ENCODE measurements around the gene MYBBP1A. TPM values are rescaled to one million over a fixed set of nuclear protein-coding genes. Genes with fewer than 3 reads are reported as not detected.
"Not testable (repeated sequence)": the region's sequence is repeated elsewhere in the genome, so short reads cannot be mapped to it uniquely, and the experiment has no call there.

Gene MYBBP1A
- total and polyA plus RNA-seq, 7 donors: 28.5 to 63.2 (median 41.0) TPM

GRCh38 chr17:4593021-4593421 lies 37.8 kb upstream of the MYBBP1A start:
- Histone ChIP-seq H3K27me3 (ENCODE audit: insufficient read depth in 3 of 3, low read length in 2 of 3) (no peaks in the 10 kb centered on the region), H3K27ac (peak overlapping the region; percentile 99), H3K9me3 (no peaks in the 10 kb centered on the region), H3K4me3 (peak overlapping the region; percentile 37), H3K36me3 (ENCODE audit: insufficient read depth in 1 of 2, low read depth in 1 of 2) (peaks cover 0 to 55% of the 10 kb centered on the region in 2 donors), H3K4me1 (peaks cover 79% of the 10 kb centered on the region)
- TF ChIP-seq CTCF (IDR thresholded peaks at IDR 0.05): no peak
- intact Hi-C loops (cut with DNase I): no loop called here
- ATAC-seq (no peak), DNase-seq (no peak)
- WGBS, 3 donors: 69 to 74% (median 71%) methylated on average over 14 of the region's 14 CpGs

GRCh38 chr17:4592240-4593005 lies 37.2 kb upstream of the MYBBP1A start:
- H3K27ac ChIP-seq: peak overlapping the region; percentile 99
- intact Hi-C loops (cut with DNase I): no loop called here
- WGBS, 3 donors: 49 to 69% (median 52%) methylated on average over 10 to 11 of the region's 11 CpGs
- H3K9me3 ChIP-seq: no peaks in the 10 kb centered on the region
- peaks cover 73% of the 10 kb centered on the region for H3K4me1 ChIP-seq
- peaks cover 0 to 51% of the 10 kb centered on the region in 2 donors for H3K36me3 ChIP-seq (ENCODE audit: insufficient read depth in 1 of 2, low read depth in 1 of 2)
- peak overlapping the region; percentile 37 for H3K4me3 ChIP-seq
- no peak for TF ChIP-seq CTCF (IDR thresholded peaks at IDR 0.05)
- DNase-seq: no peak
- H3K27me3 ChIP-seq (ENCODE audit: insufficient read depth in 3 of 3, low read length in 2 of 3): no peaks in the 10 kb centered on the region
- ATAC-seq: peak in 1 of 4 donors; percentile 3

- WGBS, 3 donors: 25 to 49% (median 29%) methylated on average over 12 of the region's 12 CpGs
- intact Hi-C loops (cut with DNase I): no loop called here
- Histone ChIP-seq H3K4me1 (peaks cover 64% of the 10 kb centered on the region), H3K9me3 (no peaks in the 10 kb centered on the region), H3K27me3 (ENCODE audit: insufficient read depth in 3 of 3, low read length in 2 of 3) (no peaks in the 10 kb centered on the region), H3K27ac (peak overlapping the region; percentile 99), H3K36me3 (ENCODE audit: insufficient read depth in 1 of 2, low read depth in 1 of 2) (peaks cover 0 to 51% of the 10 kb centered on the region in 2 donors), H3K4me3 (peak overlapping the region; percentile 37)
- DNase-seq: peak in 1 of 2 donors; percentile 85
- TF ChIP-seq CTCF (IDR thresholded peaks at IDR 0.05): no peak
- peak; percentile 39 to 65 (median 54) for ATAC-seq
Observed at GRCh38 chr17:4591529-4591928, 36.3 kb upstream of the MYBBP1A start.

- DNase-seq (no peak), ATAC-seq (peak in 2 of 4 donors; percentile 0 to 14)
- Histone ChIP-seq H3K27me3 (ENCODE audit: insufficient read depth in 3 of 3, low read length in 2 of 3) (no peaks in the 10 kb centered on the region), H3K4me1 (peaks cover 59% of the 10 kb centered on the region), H3K27ac (peak overlapping the region; percentile 99), H3K9me3 (no peaks in the 10 kb centered on the region), H3K36me3 (ENCODE audit: insufficient read depth in 1 of 2, low read depth in 1 of 2) (peaks cover 0 to 46% of the 10 kb centered on the region in 2 donors), H3K4me3 (peak overlapping the region; percentile 37)
- no peak for TF ChIP-seq CTCF (IDR thresholded peaks at IDR 0.05)
- 38 to 60% (median 43%) methylated on average over 10 of the region's 10 CpGs for WGBS, 3 donors
- intact Hi-C loops (cut with DNase I): no loop called here
Observed at GRCh38 chr17:4590981-4591453, 35.8 kb upstream of the MYBBP1A start.

- DNase-seq; H3K27me3 ChIP-seq (ENCODE audit: insufficient read depth in 3 of 3, low read length in 2 of 3); H3K9me3 ChIP-seq; ATAC-seq; intact Hi-C loops (cut with DNase I): not testable (repeated sequence)
- peaks cover 0 to 39% of the 10 kb centered on the region in 2 donors for H3K36me3 ChIP-seq (ENCODE audit: insufficient read depth in 1 of 2, low read depth in 1 of 2)
- peak overlapping the region; percentile 37 for H3K4me3 ChIP-seq
- H3K4me1 ChIP-seq: peaks cover 52% of the 10 kb centered on the region
- peak overlapping the region; percentile 99 for H3K27ac ChIP-seq
- 36 to 59% (median 52%) methylated on average over 6 to 11 of the region's 11 CpGs for WGBS, 3 donors
Observed at GRCh38 chr17:4590042-4590441, 34.9 kb upstream of the MYBBP1A start.

Measured in psoas muscle (tissue), 8 donors.